ENCODE measurements around the gene CHD5.
"Not testable (repeated sequence)": the region's sequence is repeated elsewhere in the genome, so short reads cannot be mapped to it uniquely, and the experiment has no call there.

The CHD5 gene

DNA sequence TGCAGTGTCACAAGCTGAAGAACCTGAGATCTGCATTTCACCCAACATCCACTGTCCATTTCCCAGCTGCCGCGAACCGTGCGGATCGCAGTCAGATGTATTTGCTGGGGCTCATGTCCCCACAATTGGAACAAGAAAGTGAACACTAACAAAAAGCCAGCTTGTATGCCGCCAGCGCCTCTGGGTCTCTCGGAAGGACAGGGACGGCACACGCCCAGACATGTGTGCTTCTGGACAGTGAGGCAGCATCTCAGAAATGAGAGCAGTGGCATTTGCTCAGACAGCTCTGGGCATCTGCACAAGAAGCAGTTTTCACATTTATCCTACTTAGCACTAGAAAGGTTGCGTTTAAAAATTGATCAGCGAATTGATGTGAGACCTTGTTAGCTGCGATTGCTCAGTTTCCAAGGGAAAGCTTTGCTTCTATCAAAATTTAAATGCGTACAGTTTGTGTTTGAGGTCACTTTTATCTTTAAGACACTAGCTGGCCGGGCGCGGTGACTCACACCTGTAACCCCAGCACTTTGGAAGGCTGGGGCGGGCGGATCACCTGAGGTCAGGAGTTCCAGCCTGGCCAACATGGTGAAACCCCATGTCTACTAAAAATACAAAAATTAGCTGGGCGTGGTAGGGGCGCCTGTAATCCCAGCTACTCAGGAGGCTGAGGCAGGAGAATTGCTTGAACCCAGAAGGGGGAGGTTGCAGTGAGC, 105.8 kb downstream of the CHD5 start:
- TF ChIP-seq ZNF274 (IDR thresholded peaks at IDR 0.05; ENCODE audit: low read depth, low read length), result no peak
- H3K4me3 ChIP-seq (ENCODE audit: low read length), result no peak overlapping the region

DNA sequence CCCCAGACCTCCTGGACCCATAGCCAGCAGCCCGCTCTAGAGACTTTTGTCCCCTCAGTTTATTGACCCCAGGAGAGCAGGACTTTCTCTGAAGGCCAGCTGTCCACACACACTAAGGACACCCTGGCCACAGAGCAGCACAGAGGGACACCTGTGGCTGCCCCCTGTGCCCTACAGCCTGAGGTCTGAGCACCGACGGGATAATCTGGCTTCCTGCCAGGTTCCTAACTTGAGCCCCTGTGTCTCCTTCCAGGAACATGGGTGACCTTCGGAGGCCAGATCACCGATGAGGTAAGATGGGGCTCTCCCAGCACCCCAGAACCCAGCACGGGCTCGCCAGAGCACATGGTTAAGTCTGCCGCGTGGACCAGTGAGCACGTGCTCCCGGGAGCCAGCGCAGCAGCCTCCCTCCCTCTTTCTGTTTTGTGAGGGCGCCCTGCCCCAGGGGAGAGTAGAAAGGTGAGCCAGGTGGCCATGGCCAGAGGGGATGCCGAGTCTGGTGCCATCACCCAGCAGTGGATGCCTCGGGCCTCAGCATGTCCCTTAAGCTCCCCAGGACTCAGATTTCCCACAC, 106.6 kb downstream of the CHD5 start:
- H3K4me3 ChIP-seq (ENCODE audit: low read length), result no peak overlapping the region
- TF ChIP-seq ZNF274 (IDR thresholded peaks at IDR 0.05; ENCODE audit: low read depth, low read length), result no peak

DNA sequence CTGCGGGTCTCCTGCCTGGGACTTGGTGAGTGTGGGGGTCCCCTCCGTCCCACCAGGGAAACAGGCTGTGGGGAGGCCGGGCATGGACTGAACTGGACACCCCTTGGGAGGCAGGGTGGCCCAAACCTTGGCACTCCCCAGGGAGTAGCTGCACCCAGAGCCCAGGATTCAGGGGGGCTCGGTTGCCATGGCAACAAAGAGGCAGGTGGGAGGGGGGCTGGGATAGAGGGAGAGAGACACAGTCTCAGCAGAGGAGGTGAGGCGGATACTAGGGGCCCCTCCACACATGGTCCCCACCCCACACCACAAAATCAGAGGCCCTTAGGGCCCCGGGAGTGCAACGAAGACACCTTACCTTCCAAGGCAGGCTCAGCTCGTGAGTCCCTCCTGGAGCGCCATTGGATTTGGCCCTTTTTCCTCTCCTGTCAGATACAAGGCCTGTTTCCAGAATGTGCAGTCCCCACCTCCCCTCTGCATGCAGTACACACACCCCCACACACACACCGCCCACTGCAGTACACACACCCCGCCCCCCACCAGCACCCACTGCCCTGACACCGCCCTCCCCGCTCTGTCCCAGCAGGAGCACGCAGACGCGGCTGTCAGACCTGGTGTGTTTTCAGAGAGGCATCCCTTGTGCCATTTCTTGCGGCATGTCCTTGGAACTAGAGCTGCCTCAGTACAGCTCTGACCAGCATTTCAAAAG, 107.2 kb downstream of the CHD5 start:
- no peak for TF ChIP-seq ZNF274 (IDR thresholded peaks at IDR 0.05; ENCODE audit: low read depth, low read length)
- no peak overlapping the region for H3K4me3 ChIP-seq (ENCODE audit: low read length)

DNA sequence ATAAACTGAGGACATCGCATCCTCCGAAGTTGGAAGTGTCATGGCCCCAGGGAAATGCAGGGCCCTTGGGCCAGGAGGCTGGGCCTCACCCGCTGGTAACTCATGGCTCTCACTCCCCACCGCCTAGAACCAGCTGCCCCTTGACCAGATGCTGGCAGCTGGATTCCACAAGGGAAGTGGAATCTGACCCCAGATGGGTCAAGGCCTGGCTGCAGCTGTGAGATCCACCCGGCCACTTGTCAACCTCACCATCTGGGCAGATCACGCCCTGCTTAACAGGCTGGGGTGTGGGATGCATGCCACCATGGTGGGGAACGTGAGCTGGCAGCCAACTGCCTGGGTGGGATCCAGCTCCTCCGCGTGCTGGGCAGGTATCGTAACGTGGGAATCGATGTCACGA, 108.9 kb downstream of the CHD5 start:
- no peak overlapping the region for H3K4me3 ChIP-seq (ENCODE audit: low read length)
- TF ChIP-seq ZNF274 (IDR thresholded peaks at IDR 0.05; ENCODE audit: low read depth, low read length), result no peak

DNA sequence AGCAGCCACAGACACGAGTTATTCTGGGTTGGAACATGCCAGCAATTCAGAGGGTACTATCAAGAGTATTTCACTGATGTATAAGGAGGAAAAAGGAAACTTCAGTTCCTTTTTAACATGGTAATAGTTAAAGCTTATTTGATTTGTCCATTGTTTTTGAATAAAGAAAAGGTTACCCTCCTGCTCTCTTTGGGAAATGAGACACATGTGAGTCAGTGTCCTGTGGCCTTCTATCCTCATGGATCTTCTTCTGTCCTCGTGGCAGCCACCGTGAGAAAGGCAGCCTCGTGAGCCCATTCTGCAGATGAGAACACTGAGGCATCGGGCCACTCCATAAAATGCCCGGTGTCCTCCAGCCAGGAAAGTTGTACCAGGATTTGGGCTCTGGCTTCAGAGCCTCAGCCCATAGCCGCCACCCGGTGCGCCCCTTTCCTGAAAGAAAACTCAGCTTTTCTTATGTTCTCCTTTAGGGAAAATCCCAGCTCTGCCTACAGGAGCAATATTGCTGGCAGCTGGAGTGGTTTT, 109.6 kb downstream of the CHD5 start:
- no peak overlapping the region for H3K4me3 ChIP-seq (ENCODE audit: low read length)
- TF ChIP-seq ZNF274 (IDR thresholded peaks at IDR 0.05; ENCODE audit: low read depth, low read length), result no peak

DNA sequence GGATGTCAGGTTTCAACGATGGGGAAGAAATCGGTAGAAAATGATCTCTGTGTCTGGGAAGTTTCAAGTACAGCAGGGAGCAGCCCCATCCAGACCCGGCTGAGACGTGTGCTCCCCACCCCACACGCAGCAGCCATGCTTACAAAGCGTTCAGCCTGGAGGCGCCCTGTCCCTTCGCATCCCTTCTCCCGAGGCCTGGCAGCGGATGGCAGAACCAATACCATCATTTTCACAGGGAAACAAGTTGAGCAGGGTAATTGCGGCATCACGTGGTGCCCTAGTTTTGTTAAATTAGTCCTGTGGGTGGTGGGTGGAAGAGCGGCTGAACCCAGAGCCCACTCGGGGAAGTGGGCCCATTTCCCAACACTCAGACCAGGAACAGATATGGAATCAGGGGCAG, 110.5 kb downstream of the CHD5 start:
- TF ChIP-seq ZNF274 (IDR thresholded peaks at IDR 0.05; ENCODE audit: low read depth, low read length), result no peak
- H3K4me3 ChIP-seq (ENCODE audit: low read length), result no peak overlapping the region

DNA sequence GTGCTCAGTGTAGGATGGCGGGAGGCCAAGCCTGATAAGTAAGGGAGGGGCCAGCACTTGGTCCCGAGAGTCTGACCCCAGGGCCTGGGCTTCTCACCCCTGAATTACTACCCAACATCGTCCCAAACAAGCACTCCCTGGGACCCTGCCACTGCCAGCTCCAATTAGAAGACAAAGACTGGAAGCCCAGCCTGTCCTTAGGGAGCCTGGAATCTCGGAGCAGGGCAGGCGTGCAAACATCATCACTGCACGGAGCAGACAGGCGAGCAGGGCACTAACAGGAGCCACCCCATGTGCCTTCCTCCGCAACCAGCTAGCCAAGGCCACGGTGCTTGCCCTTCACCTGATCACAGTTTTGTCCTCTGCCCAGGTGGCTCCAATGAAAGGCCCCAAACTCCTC, 111.2 kb downstream of the CHD5 start:
- no peak overlapping the region for H3K4me3 ChIP-seq (ENCODE audit: low read length)
- no peak for TF ChIP-seq ZNF274 (IDR thresholded peaks at IDR 0.05; ENCODE audit: low read depth, low read length)

DNA sequence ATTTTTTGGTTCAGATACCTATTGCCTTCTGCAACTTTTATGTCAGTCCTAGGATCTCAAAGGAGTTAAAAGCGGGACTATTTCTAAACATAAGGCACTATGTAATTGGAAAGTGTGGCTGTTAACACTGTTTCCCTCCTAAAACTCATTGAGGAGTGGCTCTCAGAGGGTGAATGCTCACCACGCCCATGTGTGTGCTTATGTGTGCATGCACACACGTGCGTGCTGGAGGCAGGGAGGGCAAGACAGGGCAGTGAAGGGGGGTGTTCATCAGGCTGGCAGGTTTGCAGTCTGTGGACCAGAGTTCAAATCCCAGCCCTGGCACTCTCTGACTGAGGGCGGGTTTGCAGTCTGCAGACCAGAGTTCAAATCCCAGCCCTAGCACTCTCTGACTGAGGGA, 112.0 kb downstream of the CHD5 start:
- no peak for TF ChIP-seq ZNF274 (IDR thresholded peaks at IDR 0.05; ENCODE audit: low read depth, low read length)
- no peak overlapping the region for H3K4me3 ChIP-seq (ENCODE audit: low read length)

DNA sequence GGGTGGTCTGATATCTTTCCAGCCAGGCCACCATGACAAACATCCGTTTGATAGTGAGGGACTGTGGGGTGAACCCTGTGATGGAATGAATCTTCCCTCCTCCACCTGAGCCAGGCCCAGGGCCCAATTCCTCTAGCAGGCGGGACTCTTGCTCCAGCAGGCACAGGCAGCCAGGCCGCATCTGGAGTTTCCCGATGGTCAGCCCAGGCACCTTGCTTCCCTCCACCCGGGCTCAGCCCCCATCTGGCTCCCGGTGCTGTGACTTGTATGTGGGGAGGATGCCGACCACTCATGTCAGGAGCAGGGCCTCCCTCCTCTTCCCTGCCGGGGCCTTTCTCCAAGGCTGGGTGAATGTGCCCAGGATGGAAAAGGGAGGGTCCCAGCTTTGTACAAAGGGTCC, 113.4 kb downstream of the CHD5 start:
- no peak overlapping the region for H3K4me3 ChIP-seq (ENCODE audit: low read length)
- TF ChIP-seq ZNF274 (IDR thresholded peaks at IDR 0.05; ENCODE audit: low read depth, low read length), result no peak

DNA sequence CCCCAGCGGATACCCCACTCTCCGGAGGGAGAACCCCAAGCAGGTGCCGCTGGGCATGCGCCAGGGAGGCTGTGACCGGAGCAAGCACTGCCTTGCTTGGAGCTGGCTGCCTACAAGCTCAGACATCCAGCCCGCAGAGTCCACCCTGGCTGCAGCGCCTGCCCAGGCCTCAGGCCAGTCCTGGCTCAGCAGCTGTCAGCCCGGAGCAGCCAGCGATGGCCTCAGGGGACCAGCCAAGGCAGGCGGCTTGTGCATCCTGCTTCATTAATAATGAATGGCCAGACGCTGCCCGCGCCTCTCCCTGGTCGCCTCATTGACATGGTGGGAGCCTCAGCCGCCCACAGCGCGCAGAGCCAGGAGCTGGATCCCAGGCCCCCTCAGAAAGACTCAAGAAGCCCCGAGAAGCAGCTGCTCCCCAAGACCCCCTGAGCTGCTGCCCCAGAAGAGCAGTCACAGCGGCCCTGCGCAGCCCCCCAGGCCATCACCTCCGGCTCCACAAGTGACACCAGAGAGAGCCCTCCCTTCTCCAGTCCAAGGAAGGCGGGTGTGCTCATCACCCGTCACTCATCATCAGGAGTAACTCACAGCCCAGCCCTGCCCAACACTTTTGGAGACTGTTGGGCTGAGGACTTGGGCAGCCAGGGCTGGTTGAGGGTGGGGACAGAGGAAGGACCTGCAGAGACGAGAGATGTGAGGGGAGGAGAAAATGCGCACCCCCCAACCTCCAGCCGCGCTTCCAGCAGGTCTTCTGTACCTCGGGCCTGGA, 114.8 kb downstream of the CHD5 start:
- H3K4me3 ChIP-seq (ENCODE audit: low read length), result no peak overlapping the region
- TF ChIP-seq ZNF274 (IDR thresholded peaks at IDR 0.05; ENCODE audit: low read depth, low read length), result no peak

DNA sequence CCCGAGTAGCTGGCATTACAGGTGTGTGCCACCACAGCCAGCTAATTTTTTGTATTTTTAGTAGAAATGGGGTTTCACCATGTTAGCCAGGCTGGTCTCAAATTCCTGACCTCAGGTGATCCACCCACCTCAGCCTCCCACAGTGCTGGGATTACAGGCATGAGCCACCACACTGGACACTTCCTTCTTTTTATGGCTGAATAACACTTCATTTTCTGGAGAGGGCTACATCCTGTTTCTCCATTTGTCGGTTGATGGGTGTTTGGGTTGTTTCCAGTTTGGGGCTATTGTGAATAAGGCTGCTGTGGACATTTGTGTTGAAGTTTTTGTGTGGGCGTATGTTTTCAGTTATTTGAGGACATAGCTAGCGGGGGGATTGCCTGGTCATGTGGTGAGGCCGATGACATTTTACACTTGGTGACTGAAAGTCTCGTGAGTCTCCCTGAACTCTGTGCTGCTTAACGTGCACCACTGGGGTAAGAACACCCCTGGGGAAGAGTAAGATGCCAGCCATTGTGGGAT, 116.5 kb downstream of the CHD5 start:
- H3K4me3 ChIP-seq (ENCODE audit: low read length), result not testable (repeated sequence)

DNA sequence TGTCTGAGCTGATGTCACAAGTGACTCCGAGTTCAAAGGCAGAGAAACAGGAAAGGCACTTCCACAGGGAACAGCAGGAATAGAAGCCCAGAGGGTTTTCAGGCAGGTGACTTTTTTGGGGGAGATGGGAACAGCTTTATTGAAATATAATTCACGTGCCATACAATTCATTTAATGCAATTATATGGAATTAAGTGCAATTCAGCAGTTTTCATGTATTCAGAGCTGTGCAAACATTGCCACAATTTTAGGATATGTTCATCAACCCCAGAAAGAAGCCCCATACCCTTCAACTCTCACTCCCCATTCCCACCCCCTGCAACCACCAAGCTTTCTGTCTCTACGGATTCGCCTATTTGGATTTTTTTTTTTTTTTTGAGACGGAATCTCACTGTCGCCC, 117.5 kb downstream of the CHD5 start:
- no peak overlapping the region for H3K4me3 ChIP-seq (ENCODE audit: low read length)
- no peak for TF ChIP-seq ZNF274 (IDR thresholded peaks at IDR 0.05; ENCODE audit: low read depth, low read length)

DNA sequence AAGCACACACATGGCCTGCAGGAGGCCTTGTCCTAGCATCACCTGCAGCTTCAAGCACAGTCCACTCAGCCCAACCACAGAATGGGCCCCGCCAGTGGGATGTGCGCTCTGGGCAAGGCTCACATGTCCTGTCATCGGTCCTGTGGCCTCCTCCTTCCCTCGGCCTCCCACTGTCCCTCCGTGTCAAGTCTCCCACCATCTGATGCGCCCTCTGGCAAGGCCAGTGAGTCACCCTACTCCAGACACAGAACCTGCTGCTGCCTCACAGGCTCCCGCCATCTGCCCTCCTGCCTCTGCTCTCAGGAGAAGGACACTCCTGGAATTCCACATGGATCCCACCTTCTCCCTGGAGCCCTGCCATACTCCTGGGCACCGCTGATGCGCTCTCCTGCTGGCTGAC, 120.3 kb downstream of the CHD5 start:
- no peak overlapping the region for H3K4me3 ChIP-seq (ENCODE audit: low read length)
- TF ChIP-seq ZNF274 (IDR thresholded peaks at IDR 0.05; ENCODE audit: low read depth, low read length), result no peak

DNA sequence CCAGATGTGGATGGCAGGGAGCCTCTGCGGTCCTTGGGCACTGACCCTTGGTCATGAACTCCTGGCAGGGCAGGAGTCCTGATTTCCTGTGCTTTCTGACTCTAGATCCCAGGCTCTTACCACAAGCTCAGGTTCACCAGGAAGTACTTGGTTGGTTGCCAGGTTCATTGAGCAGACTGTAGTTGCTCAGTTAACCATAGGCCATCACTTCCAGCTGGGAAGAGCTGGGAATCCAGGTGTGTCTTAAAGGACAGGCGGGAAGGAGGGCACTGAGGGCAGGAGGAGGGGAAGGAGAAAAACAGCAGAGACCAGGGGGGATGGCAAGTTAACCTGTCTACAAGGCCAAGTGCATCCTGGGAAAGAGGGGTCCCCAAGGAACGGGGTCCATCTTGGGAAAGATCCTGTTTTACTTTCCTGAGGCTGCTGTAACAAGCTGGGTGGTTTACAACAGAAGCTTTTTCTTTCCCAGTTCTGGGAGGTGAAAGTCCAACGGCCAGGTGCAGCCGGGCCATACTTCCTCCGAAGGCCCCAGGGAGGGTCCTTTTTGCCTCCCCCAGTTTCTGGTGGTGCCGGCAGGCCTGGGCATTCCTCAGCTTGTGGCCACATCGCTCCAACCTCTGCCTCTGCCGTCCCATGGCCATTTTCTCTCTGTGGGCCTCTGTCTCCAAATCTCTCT, 122.8 kb downstream of the CHD5 start:
- TF ChIP-seq ZNF274 (IDR thresholded peaks at IDR 0.05; ENCODE audit: low read depth, low read length), result no peak
- H3K4me3 ChIP-seq (ENCODE audit: low read length), result no peak overlapping the region
